OCI-LY1 (cell line): ENCODE measurements around the gene SMOC2.

Experiments
- EZH2 ChIP-seq: fragments of 200-600 bp; sonication (generic), shearing (Covaris generic); IDR thresholded peaks from 2 replicates; pipeline ENCODE4 v1.8.0; 2017; ENCODE audit warnings: borderline replicate concordance, mixed run types, mild to moderate bottlenecking, antibody characterized with exemption, low read length, moderate library complexity, mixed read lengths
- TF ChIP-seq, protein P1 (sequence below): fragments of 200-600 bp; sonication (generic), shearing (Covaris generic); IDR thresholded peaks from 2 replicates; pipeline ENCODE4 v1.5.1; 2017; ENCODE audit warnings: mild to moderate bottlenecking, antibody characterized with exemption, low read length, moderate library complexity, mixed read lengths

DNA sequence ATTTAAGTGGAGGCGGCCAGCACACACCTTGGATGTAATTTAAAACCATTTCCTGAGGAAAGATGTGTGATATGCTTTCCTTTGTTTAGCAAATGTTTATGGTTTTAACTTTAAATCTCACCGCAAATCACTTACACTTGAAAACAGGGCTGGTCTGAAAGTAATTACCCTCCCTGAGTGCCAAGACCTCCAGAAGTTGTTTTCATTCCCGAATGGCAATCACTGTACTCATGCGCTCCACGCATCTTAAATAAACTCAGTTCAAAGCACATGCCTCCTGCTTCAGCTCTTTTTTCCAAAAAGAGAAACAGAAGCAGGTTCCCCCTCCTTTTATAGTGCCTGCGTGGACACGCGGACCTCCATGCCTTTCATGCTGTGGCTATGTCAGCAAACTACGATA is 224.0 kb downstream of the SMOC2 start:
- TF ChIP-seq, protein P1, sequence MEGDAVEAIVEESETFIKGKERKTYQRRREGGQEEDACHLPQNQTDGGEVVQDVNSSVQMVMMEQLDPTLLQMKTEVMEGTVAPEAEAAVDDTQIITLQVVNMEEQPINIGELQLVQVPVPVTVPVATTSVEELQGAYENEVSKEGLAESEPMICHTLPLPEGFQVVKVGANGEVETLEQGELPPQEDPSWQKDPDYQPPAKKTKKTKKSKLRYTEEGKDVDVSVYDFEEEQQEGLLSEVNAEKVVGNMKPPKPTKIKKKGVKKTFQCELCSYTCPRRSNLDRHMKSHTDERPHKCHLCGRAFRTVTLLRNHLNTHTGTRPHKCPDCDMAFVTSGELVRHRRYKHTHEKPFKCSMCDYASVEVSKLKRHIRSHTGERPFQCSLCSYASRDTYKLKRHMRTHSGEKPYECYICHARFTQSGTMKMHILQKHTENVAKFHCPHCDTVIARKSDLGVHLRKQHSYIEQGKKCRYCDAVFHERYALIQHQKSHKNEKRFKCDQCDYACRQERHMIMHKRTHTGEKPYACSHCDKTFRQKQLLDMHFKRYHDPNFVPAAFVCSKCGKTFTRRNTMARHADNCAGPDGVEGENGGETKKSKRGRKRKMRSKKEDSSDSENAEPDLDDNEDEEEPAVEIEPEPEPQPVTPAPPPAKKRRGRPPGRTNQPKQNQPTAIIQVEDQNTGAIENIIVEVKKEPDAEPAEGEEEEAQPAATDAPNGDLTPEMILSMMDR: no peak
- TF ChIP-seq EZH2: no peak
